ENCODE measurements around the gene CCDC182. TPM values are rescaled to one million over a fixed set of nuclear protein-coding genes. Genes with fewer than 3 reads are reported as not detected.

CCDC182 gene
- total and polyA plus RNA-seq, 2 experiments from 2014 or later, result not detected

DNA sequence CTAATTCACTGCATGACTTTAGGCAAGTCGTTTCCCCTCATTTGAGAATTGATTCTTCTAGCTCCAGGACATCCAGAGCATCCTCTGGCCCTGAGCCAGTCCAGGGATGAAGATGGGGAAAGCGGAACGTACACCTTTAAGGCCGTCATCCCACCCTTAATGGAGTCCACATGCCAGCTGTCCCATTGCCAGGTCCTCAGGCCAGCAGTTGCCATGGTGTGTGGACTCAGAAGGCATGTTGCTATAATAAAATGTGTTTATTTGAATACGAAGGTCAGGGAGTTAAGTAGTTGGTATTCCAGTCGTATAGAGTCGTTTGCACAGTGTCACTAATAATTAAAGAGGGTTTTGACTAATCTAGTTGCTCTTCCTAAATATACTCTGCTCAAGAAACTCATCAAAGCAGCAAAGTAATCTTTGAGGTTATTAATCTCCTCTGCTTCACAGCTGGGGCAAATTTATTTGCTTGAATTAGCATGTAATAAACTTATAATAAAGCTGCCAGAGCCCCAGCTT lies 30.4 kb downstream of the CCDC182 start:
- DNase-seq (ENCODE audit: low spot score) (no peak), ATAC-seq (no peak)
- Mint-ChIP-seq H3K27ac (no peak overlapping the region), H3K4me1 (no peaks in the 10 kb centered on the region), H3K9me3 (no peaks in the 10 kb centered on the region), H3K36me3 (ENCODE audit: low read depth) (no peaks in the 10 kb centered on the region), H3K4me3 (no peak overlapping the region; the same call in 2 of the 3 replicates), H3K27me3 (ENCODE audit: insufficient read depth, low read depth, poor library complexity) (peaks cover 2% of the 10 kb centered on the region)
- peaks cover 3% of the 10 kb centered on the region; the same call in 1 of the 2 replicates for H3K9me2 ChIP-seq (ENCODE audit: insufficient read depth)
- H3K4me3 ChIP-seq, result no peak overlapping the region
- H3F3A ChIP-seq (replicated peaks; ENCODE audit: low read depth), result no peaks in the 10 kb centered on the region
- H3K36me3 ChIP-seq (ENCODE audit: insufficient read depth), result no peaks in the 10 kb centered on the region
- no peaks in the 10 kb centered on the region for H3K79me2 ChIP-seq (replicated peaks; ENCODE audit: insufficient read depth)
- H2AFZ ChIP-seq, result no peak overlapping the region
- H3K4me1 ChIP-seq (ENCODE audit: insufficient read depth), result no peaks in the 10 kb centered on the region
- H3K4me2 ChIP-seq, result no peak overlapping the region
- no peaks in the 10 kb centered on the region; the same call in 1 of the 2 replicates for H4K20me1 ChIP-seq (replicated peaks; ENCODE audit: insufficient read depth)
- H3K27ac ChIP-seq (ENCODE audit: low read depth), result no peak overlapping the region
- TF ChIP-seq, protein P1, sequence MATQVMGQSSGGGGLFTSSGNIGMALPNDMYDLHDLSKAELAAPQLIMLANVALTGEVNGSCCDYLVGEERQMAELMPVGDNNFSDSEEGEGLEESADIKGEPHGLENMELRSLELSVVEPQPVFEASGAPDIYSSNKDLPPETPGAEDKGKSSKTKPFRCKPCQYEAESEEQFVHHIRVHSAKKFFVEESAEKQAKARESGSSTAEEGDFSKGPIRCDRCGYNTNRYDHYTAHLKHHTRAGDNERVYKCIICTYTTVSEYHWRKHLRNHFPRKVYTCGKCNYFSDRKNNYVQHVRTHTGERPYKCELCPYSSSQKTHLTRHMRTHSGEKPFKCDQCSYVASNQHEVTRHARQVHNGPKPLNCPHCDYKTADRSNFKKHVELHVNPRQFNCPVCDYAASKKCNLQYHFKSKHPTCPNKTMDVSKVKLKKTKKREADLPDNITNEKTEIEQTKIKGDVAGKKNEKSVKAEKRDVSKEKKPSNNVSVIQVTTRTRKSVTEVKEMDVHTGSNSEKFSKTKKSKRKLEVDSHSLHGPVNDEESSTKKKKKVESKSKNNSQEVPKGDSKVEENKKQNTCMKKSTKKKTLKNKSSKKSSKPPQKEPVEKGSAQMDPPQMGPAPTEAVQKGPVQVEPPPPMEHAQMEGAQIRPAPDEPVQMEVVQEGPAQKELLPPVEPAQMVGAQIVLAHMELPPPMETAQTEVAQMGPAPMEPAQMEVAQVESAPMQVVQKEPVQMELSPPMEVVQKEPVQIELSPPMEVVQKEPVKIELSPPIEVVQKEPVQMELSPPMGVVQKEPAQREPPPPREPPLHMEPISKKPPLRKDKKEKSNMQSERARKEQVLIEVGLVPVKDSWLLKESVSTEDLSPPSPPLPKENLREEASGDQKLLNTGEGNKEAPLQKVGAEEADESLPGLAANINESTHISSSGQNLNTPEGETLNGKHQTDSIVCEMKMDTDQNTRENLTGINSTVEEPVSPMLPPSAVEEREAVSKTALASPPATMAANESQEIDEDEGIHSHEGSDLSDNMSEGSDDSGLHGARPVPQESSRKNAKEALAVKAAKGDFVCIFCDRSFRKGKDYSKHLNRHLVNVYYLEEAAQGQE (IDR thresholded peaks at IDR 0.05; ENCODE audit: unreplicated experiment), result no peak
- no peak for TF ChIP-seq NANOG (IDR thresholded peaks at IDR 0.05; ENCODE audit: borderline replicate concordance)
- TF ChIP-seq ZNF331 (CRISPR knock-in tag; IDR thresholded peaks at IDR 0.05; ENCODE audit: low read depth), result no peak
- no peak for TF ChIP-seq ETS1 (IDR thresholded peaks at IDR 0.05)
- no peak for TF ChIP-seq STAT1 (IDR thresholded peaks at IDR 0.05; ENCODE audit: unreplicated experiment)
- peaks cover 4% of the 10 kb centered on the region; the same call in 1 of the 2 replicates for H3K27me3 ChIP-seq (ENCODE audit: insufficient read depth)

- peaks cover 4% of the 10 kb centered on the region; the same call in 1 of the 2 replicates for H3K27me3 ChIP-seq (ENCODE audit: insufficient read depth)
- Mint-ChIP-seq H3K27me3 (ENCODE audit: insufficient read depth, low read depth, poor library complexity) (peaks cover 2% of the 10 kb centered on the region), H3K4me3 (no peak overlapping the region), H3K4me1 (peaks cover 6% of the 10 kb centered on the region), H3K36me3 (ENCODE audit: low read depth) (no peaks in the 10 kb centered on the region), H3K27ac (no peak overlapping the region), H3K9me3 (no peaks in the 10 kb centered on the region)
- H3K27ac ChIP-seq (ENCODE audit: low read depth), result no peak overlapping the region
- H3K36me3 ChIP-seq (ENCODE audit: insufficient read depth), result no peaks in the 10 kb centered on the region
- H4K20me1 ChIP-seq (replicated peaks; ENCODE audit: insufficient read depth), result no peaks in the 10 kb centered on the region; the same call in 1 of the 2 replicates
- peaks cover 3% of the 10 kb centered on the region; the same call in 1 of the 2 replicates for H3K9me2 ChIP-seq (ENCODE audit: insufficient read depth)
- H3K4me1 ChIP-seq (ENCODE audit: insufficient read depth), result peaks cover 5% of the 10 kb centered on the region
- no peaks in the 10 kb centered on the region for H3F3A ChIP-seq (replicated peaks; ENCODE audit: low read depth)
- H3K4me3 ChIP-seq, result no peak overlapping the region
- DNase-seq (ENCODE audit: low spot score) (no peak), ATAC-seq (no peak)
- no peak overlapping the region for H3K4me2 ChIP-seq
- H3K79me2 ChIP-seq (replicated peaks; ENCODE audit: insufficient read depth), result no peaks in the 10 kb centered on the region
- H2AFZ ChIP-seq, result no peak overlapping the region
- no peak for TF ChIP-seq EZH2phosphoT487 (IDR thresholded peaks at IDR 0.05; ENCODE audit: unreplicated experiment)
- no peak for TF ChIP-seq ZNF331 (CRISPR knock-in tag; IDR thresholded peaks at IDR 0.05; ENCODE audit: low read depth)
- TF ChIP-seq CREB1 (CRISPR knock-in tag; IDR thresholded peaks at IDR 0.05; ENCODE audit: low read depth), result no peak
- no peak for TF ChIP-seq EZH2 (IDR thresholded peaks at IDR 0.05; ENCODE audit: low read depth, unreplicated experiment)
- no peak for TF ChIP-seq STAT1 (IDR thresholded peaks at IDR 0.05; ENCODE audit: unreplicated experiment)
- no peak for TF ChIP-seq JUNB (IDR thresholded peaks at IDR 0.05; ENCODE audit: unreplicated experiment)
- TF ChIP-seq ETS1 (IDR thresholded peaks at IDR 0.05), result no peak
- TF ChIP-seq, protein P2, sequence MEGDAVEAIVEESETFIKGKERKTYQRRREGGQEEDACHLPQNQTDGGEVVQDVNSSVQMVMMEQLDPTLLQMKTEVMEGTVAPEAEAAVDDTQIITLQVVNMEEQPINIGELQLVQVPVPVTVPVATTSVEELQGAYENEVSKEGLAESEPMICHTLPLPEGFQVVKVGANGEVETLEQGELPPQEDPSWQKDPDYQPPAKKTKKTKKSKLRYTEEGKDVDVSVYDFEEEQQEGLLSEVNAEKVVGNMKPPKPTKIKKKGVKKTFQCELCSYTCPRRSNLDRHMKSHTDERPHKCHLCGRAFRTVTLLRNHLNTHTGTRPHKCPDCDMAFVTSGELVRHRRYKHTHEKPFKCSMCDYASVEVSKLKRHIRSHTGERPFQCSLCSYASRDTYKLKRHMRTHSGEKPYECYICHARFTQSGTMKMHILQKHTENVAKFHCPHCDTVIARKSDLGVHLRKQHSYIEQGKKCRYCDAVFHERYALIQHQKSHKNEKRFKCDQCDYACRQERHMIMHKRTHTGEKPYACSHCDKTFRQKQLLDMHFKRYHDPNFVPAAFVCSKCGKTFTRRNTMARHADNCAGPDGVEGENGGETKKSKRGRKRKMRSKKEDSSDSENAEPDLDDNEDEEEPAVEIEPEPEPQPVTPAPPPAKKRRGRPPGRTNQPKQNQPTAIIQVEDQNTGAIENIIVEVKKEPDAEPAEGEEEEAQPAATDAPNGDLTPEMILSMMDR (conservative IDR thresholded peaks at IDR 0.05; ENCODE audit: low read depth in 2 of 2), result no peak
Observed at GRCh38 chr17:57713140-57713539, 32.0 kb downstream of the CCDC182 start.
